ENCODE measurements around the gene DEFB124.
"Not testable (repeated sequence)": the region's sequence is repeated elsewhere in the genome, so short reads cannot be mapped to it uniquely, and the experiment has no call there.

The DEFB124 gene

GRCh38 chr20:31427576-31427975 lies 47.4 kb downstream of the DEFB124 start:
- not testable (repeated sequence) for H3K9me3 Mint-ChIP-seq; H3K36me3 Mint-ChIP-seq (ENCODE audit: insufficient read depth); H3K4me1 Mint-ChIP-seq (ENCODE audit: low read depth in 2 of 2); DNase-seq; H3K4me3 Mint-ChIP-seq; ATAC-seq (replicated peaks); H3K27ac Mint-ChIP-seq
- H3K27me3 Mint-ChIP-seq, result peaks cover 11 to 24% of the 10 kb centered on the region in 2 donors

- H3K9me3 Mint-ChIP-seq; H3K27ac Mint-ChIP-seq; H3K36me3 Mint-ChIP-seq (ENCODE audit: insufficient read depth); H3K4me3 Mint-ChIP-seq; H3K4me1 Mint-ChIP-seq (ENCODE audit: low read depth in 2 of 2); DNase-seq; ATAC-seq (replicated peaks): not testable (repeated sequence)
- peaks cover 7 to 19% of the 10 kb centered on the region in 2 donors for H3K27me3 Mint-ChIP-seq
Observed at GRCh38 chr20:31426891-31427551, 47.9 kb downstream of the DEFB124 start.

- H3K4me1 Mint-ChIP-seq (ENCODE audit: low read depth in 2 of 2), result no peaks in the 10 kb centered on the region
- H3K27me3 Mint-ChIP-seq, result peaks cover 7 to 17% of the 10 kb centered on the region in 2 donors
- ATAC-seq (replicated peaks) (no peak), DNase-seq (no peak)
- H3K4me3 Mint-ChIP-seq, result no peak overlapping the region
- H3K27ac Mint-ChIP-seq, result no peak overlapping the region
- H3K9me3 Mint-ChIP-seq, result no peaks in the 10 kb centered on the region
- H3K36me3 Mint-ChIP-seq (ENCODE audit: insufficient read depth), result no peaks in the 10 kb centered on the region
Observed at GRCh38 chr20:31425797-31426196, 49.1 kb downstream of the DEFB124 start.

- no peak for ATAC-seq (replicated peaks)
- Mint-ChIP-seq H3K36me3 (ENCODE audit: insufficient read depth) (no peaks in the 10 kb centered on the region), H3K27me3 (peaks cover 14% of the 10 kb centered on the region in 2 donors), H3K4me3 (no peak overlapping the region), H3K4me1 (ENCODE audit: low read depth in 2 of 2) (no peaks in the 10 kb centered on the region), H3K27ac (no peak overlapping the region), H3K9me3 (no peaks in the 10 kb centered on the region)
- no peak for DNase-seq
Observed at GRCh38 chr20:31418307-31418706, 56.6 kb downstream of the DEFB124 start.

- DNase-seq, result no peak
- no peak for ATAC-seq (replicated peaks)
Observed at GRCh38 chr20:31415653-31416052, 59.3 kb downstream of the DEFB124 start.

More at GRCh38 chr20:31415653-31416052, 59.3 kb downstream of the DEFB124 start:
- H3K36me3 Mint-ChIP-seq (ENCODE audit: insufficient read depth), result no peaks in the 10 kb centered on the region
- peaks cover 14% of the 10 kb centered on the region in 2 donors for H3K27me3 Mint-ChIP-seq
- H3K27ac Mint-ChIP-seq, result no peak overlapping the region
- H3K4me1 Mint-ChIP-seq (ENCODE audit: low read depth in 2 of 2), result no peaks in the 10 kb centered on the region
- H3K4me3 Mint-ChIP-seq, result no peak overlapping the region
- no peaks in the 10 kb centered on the region for H3K9me3 Mint-ChIP-seq
